CMK (cell line): Measurements from ENCODE around the gene ATP13A1.

Source experiments
- DNase-seq: peaks from one replicate; pipeline ENCODE4 v3.0.0-alpha.2; 2010; ENCODE audit warnings: low read depth

The ATP13A1 gene

GRCh38 chr19:19643158-19644053, 20.1 kb downstream of the ATP13A1 start, which contains the start of gene GMIP:
GMIP (minus strand) TSS chr19:19643657; CDS start chr19:19643529, 128 bp downstream.
- peak; percentile 49 for DNase-seq

GRCh38 chr19:19642506-19643157, 20.8 kb downstream of the ATP13A1 start:
- peak; percentile 12 for DNase-seq

GRCh38 chr19:19637523-19638251, 25.8 kb downstream of the ATP13A1 start:
- no peak for DNase-seq

GRCh38 chr19:19637186-19637522, 26.3 kb downstream of the ATP13A1 start:
- DNase-seq: no peak

- no peak for DNase-seq
These were observed 26.8 kb downstream of the ATP13A1 start for GRCh38 chr19:19636573-19637185.

GRCh38 chr19:19635313-19635702, 28.2 kb downstream of the ATP13A1 start:
- no peak for DNase-seq

- no peak for DNase-seq
These were observed 28.8 kb downstream of the ATP13A1 start for GRCh38 chr19:19634516-19635312.

- no peak for DNase-seq
These were observed 29.6 kb downstream of the ATP13A1 start for GRCh38 chr19:19633711-19634515.

- no peak for DNase-seq
These were observed 30.8 kb downstream of the ATP13A1 start for GRCh38 chr19:19632661-19633060.

GRCh38 chr19:19631346-19631745, 32.1 kb downstream of the ATP13A1 start:
- no peak for DNase-seq

- DNase-seq: no peak
These were observed 33.0 kb downstream of the ATP13A1 start for GRCh38 chr19:19630426-19630825.

- no peak for DNase-seq
These were observed 33.4 kb downstream of the ATP13A1 start for GRCh38 chr19:19630062-19630414.

- no peak for DNase-seq
These were observed 34.9 kb downstream of the ATP13A1 start for GRCh38 chr19:19628501-19629134.

GRCh38 chr19:19627621-19628500, 35.6 kb downstream of the ATP13A1 start, which contains the start of gene LPAR2:
LPAR2 (minus strand) TSS chr19:19628220; CDS start chr19:19627275, 945 bp downstream.
- DNase-seq: no peak

- DNase-seq: no peak
These were observed 36.7 kb downstream of the ATP13A1 start for GRCh38 chr19:19626516-19627472.

- no peak for DNase-seq
These were observed 39.4 kb downstream of the ATP13A1 start for GRCh38 chr19:19624032-19624570.

GRCh38 chr19:19623383-19623782, 40.1 kb downstream of the ATP13A1 start:
- no peak for DNase-seq

- no peak for DNase-seq
These were observed 43.6 kb downstream of the ATP13A1 start for GRCh38 chr19:19619849-19620210.
